Smooth muscle cell (in vitro differentiated cells): Measurements from ENCODE around the gene AGAP1. TPM values are rescaled to one million over a fixed set of nuclear protein-coding genes. Genes with fewer than 3 reads are reported as not detected.

ENCODE experiments used
- DNase-seq: peaks from one replicate; lab custom pipeline; 2025; ENCODE audit not compliant: unreplicated experiment; lab: John Stamatoyannopoulos, UW
- H2AFZ ChIP-seq: fragments of 200-600 bp; sonication (generic); 2 replicates; pipeline ENCODE4 v1.6.0; 2016; ENCODE audit warnings: antibody characterized with exemption, low read depth, mild to moderate bottlenecking
- H3F3A ChIP-seq: fragments of 200-600 bp; sonication (generic); 2 replicates; pipeline ENCODE4 v1.6.0; 2017; ENCODE audit warnings: antibody characterized with exemption, low read depth
- H3K27ac ChIP-seq: fragments of 200-600 bp; sonication (generic); 2 replicates; pipeline ENCODE4 v1.5.1; 2016; ENCODE audit warnings: low read depth, mild to moderate bottlenecking
- H3K27me3 ChIP-seq: fragments of 200-600 bp; sonication (generic); 2 replicates; pipeline ENCODE4 v1.6.1; 2016; ENCODE audit warnings: low read depth, mild to moderate bottlenecking
- H3K36me3 ChIP-seq: fragments of 200-600 bp; sonication (generic); 2 replicates; pipeline ENCODE4 v1.5.1; 2016; ENCODE audit warnings: low read depth
- H3K4me1 ChIP-seq: fragments of 200-600 bp; sonication (generic); 2 replicates; pipeline ENCODE4 v1.5.1; 2016; ENCODE audit warnings: low read depth
- H3K4me2 ChIP-seq: fragments of 200-600 bp; sonication (generic); 2 replicates; pipeline ENCODE4 v1.6.0; 2016; ENCODE audit warnings: mild to moderate bottlenecking
- H3K4me3 ChIP-seq: fragments of 200-600 bp; sonication (generic); 2 replicates; pipeline ENCODE4 v1.5.1; 2016; ENCODE audit warnings: mild to moderate bottlenecking
- H3K79me2 ChIP-seq: fragments of 200-600 bp; sonication (generic); 2 replicates; pipeline ENCODE4 v1.6.0; 2016; ENCODE audit warnings: low read depth, mild to moderate bottlenecking
- H3K9ac ChIP-seq: fragments of 200-600 bp; sonication (generic); 2 replicates; pipeline ENCODE4 v1.6.0; 2016; ENCODE audit warnings: low read depth
- H3K9me3 ChIP-seq: fragments of 200-600 bp; sonication (generic); replicated peaks from 2 replicates; pipeline ENCODE4 v1.5.1; 2016; ENCODE audit warnings: low read depth
- H4K20me1 ChIP-seq: fragments of 200-600 bp; sonication (generic); 2 replicates; pipeline ENCODE4 v1.6.0; 2016; ENCODE audit warnings: low read depth
- WGBS: methylation state at CpG from one replicate; pipeline ENCODE4 v1.1.7; 2016; ENCODE audit warnings: low lambda C conversion rate; 5-methylcytosine and 5-hydroxymethylcytosine counted together
- polyA plus RNA-seq: library from polyadenylated mRNA; unstranded; fragments of >200 nt; fragmentation: Nextera tagmentation; extraction: Ambion mirVana; gene quantifications from 2 replicates; pipeline ENCODE4 v1.2.1, GENCODE V29; 2016
- total RNA-seq: library from RNA; depleted of rRNA; stranded (reverse); fragments of >200 nt; gene quantifications from 2 replicates; pipeline ENCODE4 v1.2.3, GENCODE V29; 2014
- TF ChIP-seq, protein P1 (sequence below): fragments of 200-600 bp; sonication (generic); IDR thresholded peaks from 2 replicates; pipeline ENCODE4 v1.5.1; 2017; ENCODE audit warnings: borderline replicate concordance, mild to moderate bottlenecking, antibody characterized with exemption; ENCODE audit not compliant: insufficient read depth, poor library complexity, severe bottlenecking

AGAP1 gene
- total and polyA plus RNA-seq, 2 experiments from 2014 or later, result 3.9 to 9.8 TPM

- Histone ChIP-seq H3K4me1 (peaks cover 7% of the 10 kb centered on the region), H3K9me3 (peaks cover 6% of the 10 kb centered on the region), H2AFZ (no peak overlapping the region), H3K4me3 (no peak overlapping the region), H3K27ac (no peak overlapping the region), H3K27me3 (no peaks in the 10 kb centered on the region), H3K79me2 (no peaks in the 10 kb centered on the region), H4K20me1 (no peaks in the 10 kb centered on the region), H3K36me3 (peaks cover 9% of the 10 kb centered on the region), H3K4me2 (no peak overlapping the region), H3K9ac (no peak overlapping the region), H3F3A (no peaks in the 10 kb centered on the region)
- DNase-seq, result no peak
- TF ChIP-seq, protein P1, sequence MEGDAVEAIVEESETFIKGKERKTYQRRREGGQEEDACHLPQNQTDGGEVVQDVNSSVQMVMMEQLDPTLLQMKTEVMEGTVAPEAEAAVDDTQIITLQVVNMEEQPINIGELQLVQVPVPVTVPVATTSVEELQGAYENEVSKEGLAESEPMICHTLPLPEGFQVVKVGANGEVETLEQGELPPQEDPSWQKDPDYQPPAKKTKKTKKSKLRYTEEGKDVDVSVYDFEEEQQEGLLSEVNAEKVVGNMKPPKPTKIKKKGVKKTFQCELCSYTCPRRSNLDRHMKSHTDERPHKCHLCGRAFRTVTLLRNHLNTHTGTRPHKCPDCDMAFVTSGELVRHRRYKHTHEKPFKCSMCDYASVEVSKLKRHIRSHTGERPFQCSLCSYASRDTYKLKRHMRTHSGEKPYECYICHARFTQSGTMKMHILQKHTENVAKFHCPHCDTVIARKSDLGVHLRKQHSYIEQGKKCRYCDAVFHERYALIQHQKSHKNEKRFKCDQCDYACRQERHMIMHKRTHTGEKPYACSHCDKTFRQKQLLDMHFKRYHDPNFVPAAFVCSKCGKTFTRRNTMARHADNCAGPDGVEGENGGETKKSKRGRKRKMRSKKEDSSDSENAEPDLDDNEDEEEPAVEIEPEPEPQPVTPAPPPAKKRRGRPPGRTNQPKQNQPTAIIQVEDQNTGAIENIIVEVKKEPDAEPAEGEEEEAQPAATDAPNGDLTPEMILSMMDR, result no peak
- 66% methylated on average over 13 of the region's 13 CpGs for WGBS
Observed at GRCh38 chr2:236055471-236055870, 561.6 kb downstream of the AGAP1 start.

GRCh38 chr2:236056141-236056540 lies 562.3 kb downstream of the AGAP1 start:
- Histone ChIP-seq H4K20me1 (no peaks in the 10 kb centered on the region), H3F3A (no peaks in the 10 kb centered on the region), H3K4me1 (peaks cover 7% of the 10 kb centered on the region), H3K4me2 (no peak overlapping the region), H3K27me3 (no peaks in the 10 kb centered on the region), H3K4me3 (no peak overlapping the region), H3K36me3 (peaks cover 9% of the 10 kb centered on the region), H3K9me3 (peaks cover 6% of the 10 kb centered on the region), H3K27ac (no peak overlapping the region), H2AFZ (no peak overlapping the region), H3K9ac (no peak overlapping the region), H3K79me2 (no peaks in the 10 kb centered on the region)
- no peak for DNase-seq
- TF ChIP-seq, protein P1, result no peak
- WGBS, result 67% methylated on average over 9 of the region's 9 CpGs

DNA sequence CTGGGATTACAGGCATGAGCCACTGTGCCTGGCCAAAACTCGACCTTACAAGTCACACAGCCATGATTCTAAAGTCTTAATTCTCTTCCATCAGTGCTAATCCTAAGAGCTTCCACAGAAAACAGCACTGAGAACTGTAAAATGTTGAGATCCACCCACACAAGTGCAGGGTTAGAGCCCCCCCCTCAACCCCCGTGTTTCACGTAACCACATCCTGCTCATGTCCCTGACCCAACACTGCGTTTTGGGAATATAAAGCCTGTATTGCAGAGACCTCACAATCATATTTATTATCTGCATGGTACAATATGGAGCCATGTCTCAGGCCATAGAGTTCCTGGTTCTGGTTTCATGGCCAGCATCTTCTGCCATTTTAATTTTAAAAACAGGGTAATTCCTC lies 563.5 kb downstream of the AGAP1 start:
- WGBS, result 75% methylated on average over 4 of the region's 4 CpGs
- no peak overlapping the region for H3K4me3 ChIP-seq
- TF ChIP-seq, protein P1, result no peak

DNA sequence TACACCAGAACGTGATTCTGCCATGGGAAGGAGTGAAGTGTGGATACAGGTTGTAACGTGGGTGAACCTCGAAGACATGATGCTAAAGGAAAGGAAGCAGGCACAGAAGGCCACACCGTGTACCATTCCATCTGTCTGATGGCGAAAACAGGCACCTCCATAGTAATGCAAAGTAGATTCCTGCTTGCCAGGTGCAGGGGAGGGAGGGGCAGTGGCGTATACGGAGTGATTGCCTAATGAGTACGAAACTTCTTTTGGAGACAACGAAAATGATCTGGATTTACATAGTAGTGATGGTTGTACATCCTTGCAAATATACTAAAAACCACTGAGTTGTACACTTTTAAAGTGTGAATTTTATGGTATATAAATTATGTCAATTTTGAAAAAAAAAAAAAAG lies 567.7 kb downstream of the AGAP1 start:
- Histone ChIP-seq H3K4me1 (no peaks in the 10 kb centered on the region), H3K9me3 (peaks cover 6% of the 10 kb centered on the region), H2AFZ (no peak overlapping the region), H3K79me2 (no peaks in the 10 kb centered on the region), H3K27me3 (no peaks in the 10 kb centered on the region), H3K4me3 (no peak overlapping the region), H3K27ac (no peak overlapping the region), H3F3A (no peaks in the 10 kb centered on the region), H3K9ac (no peak overlapping the region), H3K36me3 (peaks cover 9% of the 10 kb centered on the region), H3K4me2 (no peak overlapping the region), H4K20me1 (no peaks in the 10 kb centered on the region)
- 77% methylated on average over 9 of the region's 9 CpGs for WGBS
- DNase-seq, result no peak
- TF ChIP-seq, protein P1, result no peak

More for the DNA sequence above, 563.5 kb downstream of the AGAP1 start:
- no peak overlapping the region for H3K9ac ChIP-seq
- H3K4me2 ChIP-seq, result no peak overlapping the region
- H4K20me1 ChIP-seq, result no peaks in the 10 kb centered on the region
- no peaks in the 10 kb centered on the region for H3K79me2 ChIP-seq
- no peak overlapping the region for H3K27ac ChIP-seq
- H3K27me3 ChIP-seq, result no peaks in the 10 kb centered on the region
- peaks cover 6% of the 10 kb centered on the region for H3K9me3 ChIP-seq
- peaks cover 7% of the 10 kb centered on the region for H3K4me1 ChIP-seq
- DNase-seq, result no peak
- H2AFZ ChIP-seq, result no peak overlapping the region
- H3K36me3 ChIP-seq, result peaks cover 9% of the 10 kb centered on the region
- H3F3A ChIP-seq, result no peaks in the 10 kb centered on the region
